ENCODE data around the gene ERCC2. TPM values are rescaled to one million over a fixed set of nuclear protein-coding genes. Genes with fewer than 3 reads are reported as not detected.
A peak's percentile ranks its signal among the peaks of the same experiment; 100 is the strongest.

The ERCC2 gene
- total RNA-seq, 4 donors from 2014 or later = 9.4 to 19.2 (median 15.9) TPM

GRCh38 chr19:45404557-45405434 lies 34.4 kb upstream of the ERCC2 start, which contains the start of gene PPP1R13L:
Gene PPP1R13L, minus strand, starts transcription at chr19:45405069. Its CDS starts 6,751 bp downstream, at chr19:45398318.
- Histone ChIP-seq H3K9me3 (no peaks in the 10 kb centered on the region), H3K36me3 (no peaks in the 10 kb centered on the region), H3K27me3 (no peaks in the 10 kb centered on the region), H3K4me3 (replicated peaks in 1 of 3) (peak within 1 kb of the TSS; percentile 19 to 92 (median 84)), H3K27ac (peak within 1 kb of the TSS; percentile 74 to 97 (median 96)), H3K4me1 (peaks cover 21 to 31% of the 10 kb centered on the region in 2 donors)
- DNase-seq = peak; percentile 94 to 96
- intact Hi-C loops (cut with DNase I) = loop anchor here (10.0 kb wide), 1 partner anchor 150 kb away; the partner anchor contains the start of gene MARK4
- TF ChIP-seq POLR2A (IDR thresholded peaks at IDR 0.05) (peak; percentile 37 to 55), CTCF (IDR thresholded peaks at IDR 0.05) (no peak)
- WGBS, 2 donors = 3 to 6% methylated on average over 21 to 22 of the region's 46 CpGs

- Histone ChIP-seq H3K36me3 (no peaks in the 10 kb centered on the region), H3K27me3 (no peaks in the 10 kb centered on the region), H3K4me1 (peaks cover 21 to 32% of the 10 kb centered on the region in 2 donors), H3K27ac (peak overlapping the region in 2 of 3 donors; percentile 96 to 97), H3K9me3 (no peaks in the 10 kb centered on the region), H3K4me3 (replicated peaks in 1 of 3) (peak overlapping the region; percentile 19 to 92 (median 84))
- intact Hi-C loops (cut with DNase I) = loop anchor here (10.0 kb wide), 1 partner anchor 149 kb away; the partner anchor contains the start of gene MARK4
- DNase-seq = peak; percentile 62 to 66
- TF ChIP-seq CTCF (IDR thresholded peaks at IDR 0.05) (peak in 3 of 6 experiments; percentile 27 to 50 (median 40)), POLR2A (IDR thresholded peaks at IDR 0.05) (no peak)
- WGBS, 2 donors = 24 to 32% methylated on average over 20 to 25 of the region's 25 CpGs
Measured at GRCh38 chr19:45403781-45404556, 33.6 kb upstream of the ERCC2 start.

GRCh38 chr19:45403272-45403671 lies 32.9 kb upstream of the ERCC2 start:
- peaks cover 25 to 37% of the 10 kb centered on the region in 2 donors for H3K4me1 ChIP-seq
- no peak for DNase-seq
- intact Hi-C loops (cut with DNase I) = loop anchor here (10.0 kb wide), 1 partner anchor 148 kb away; the partner anchor contains the start of gene MARK4
- no peak overlapping the region for H3K4me3 ChIP-seq (replicated peaks in 1 of 3)
- no peaks in the 10 kb centered on the region for H3K27me3 ChIP-seq
- no peaks in the 10 kb centered on the region for H3K36me3 ChIP-seq
- H3K9me3 ChIP-seq = no peaks in the 10 kb centered on the region
- no peak for TF ChIP-seq POLR2A (IDR thresholded peaks at IDR 0.05)
- no peak for TF ChIP-seq CTCF (IDR thresholded peaks at IDR 0.05)
- WGBS, 2 donors = 71 to 83% methylated on average over 4 of the region's 4 CpGs
- H3K27ac ChIP-seq = peak overlapping the region in 2 of 3 donors; percentile 6 to 34

- peak overlapping the region in 2 of 3 donors; percentile 6 to 34 for H3K27ac ChIP-seq
- peaks cover 29 to 41% of the 10 kb centered on the region in 2 donors for H3K4me1 ChIP-seq
- TF ChIP-seq CTCF (IDR thresholded peaks at IDR 0.05) = peak in 2 of 6 experiments; percentile 10 to 37
- no peak for TF ChIP-seq POLR2A (IDR thresholded peaks at IDR 0.05)
- intact Hi-C loops (cut with DNase I) = loop anchor here (10.0 kb wide), 1 partner anchor 148 kb away; the partner anchor contains the start of gene MARK4
- 44 to 46% methylated on average over 16 to 17 of the region's 40 CpGs for WGBS, 2 donors
- H3K36me3 ChIP-seq = no peaks in the 10 kb centered on the region
- H3K9me3 ChIP-seq = no peaks in the 10 kb centered on the region
- H3K27me3 ChIP-seq = no peaks in the 10 kb centered on the region
- no peak overlapping the region for H3K4me3 ChIP-seq (replicated peaks in 1 of 3)
- DNase-seq = peak; percentile 38 to 39
Measured at GRCh38 chr19:45402298-45403061, 32.1 kb upstream of the ERCC2 start.

Measured in thyroid gland (tissue), 4 donors.